ENCODE measurements around the gene DQX1. TPM values are rescaled to one million over a fixed set of nuclear protein-coding genes. Genes with fewer than 3 reads are reported as not detected.
"Not testable (repeated sequence)": the region's sequence is repeated elsewhere in the genome, so short reads cannot be mapped to it uniquely, and the experiment has no call there.

Gene DQX1
- total RNA-seq, 1 donor = under 0.01 TPM

GRCh38 chr2:74497777-74498499 lies 28.1 kb downstream of the DQX1 start:
- no peak for DNase-seq (ENCODE audit: low read depth in 2 of 3, low spot score in 2 of 3)

GRCh38 chr2:74496997-74497776 lies 28.8 kb downstream of the DQX1 start:
- DNase-seq (ENCODE audit: low read depth in 2 of 3, low spot score in 2 of 3) = no peak

- no peak for DNase-seq (ENCODE audit: low read depth in 2 of 3, low spot score in 2 of 3)
Observed at GRCh38 chr2:74495440-74495839, 30.6 kb downstream of the DQX1 start.

- DNase-seq (ENCODE audit: low read depth in 2 of 3, low spot score in 2 of 3) = no peak
Observed at GRCh38 chr2:74493546-74493945, 32.5 kb downstream of the DQX1 start.

GRCh38 chr2:74491648-74492544 lies 34.1 kb downstream of the DQX1 start:
- DNase-seq (ENCODE audit: low read depth in 2 of 3, low spot score in 2 of 3) = no peak

- no peak for DNase-seq (ENCODE audit: low read depth in 2 of 3, low spot score in 2 of 3)
Observed at GRCh38 chr2:74489906-74490305, 36.1 kb downstream of the DQX1 start.

GRCh38 chr2:74488643-74489481 lies 37.2 kb downstream of the DQX1 start:
- no peak for DNase-seq (ENCODE audit: low read depth in 2 of 3, low spot score in 2 of 3)

- no peak for DNase-seq (ENCODE audit: low read depth in 2 of 3, low spot score in 2 of 3)
Observed at GRCh38 chr2:74486141-74486540, 39.9 kb downstream of the DQX1 start.

- not testable (repeated sequence) for DNase-seq (ENCODE audit: low read depth in 2 of 3, low spot score in 2 of 3)
Observed at GRCh38 chr2:74483675-74484164, 42.3 kb downstream of the DQX1 start.

- peak; percentile 89 to 97 (median 95) for DNase-seq (ENCODE audit: low read depth in 2 of 3, low spot score in 2 of 3)
Observed at GRCh38 chr2:74482801-74483674, 43.0 kb downstream of the DQX1 start, which contains the start of the genes CCDC142 and TTC31. CCDC142 (minus strand) TSS chr2:74482998; CDS start chr2:74482837, 161 bp downstream. TTC31 (plus strand) TSS chr2:74483081; CDS start chr2:74483096, 15 bp downstream.

GRCh38 chr2:74481961-74482800 lies 43.9 kb downstream of the DQX1 start:
- DNase-seq (ENCODE audit: low read depth in 2 of 3, low spot score in 2 of 3) = peak in 2 of 3 donors; percentile 37 to 58

- no peak for DNase-seq (ENCODE audit: low read depth in 2 of 3, low spot score in 2 of 3)
Observed at GRCh38 chr2:74481431-74481830, 44.6 kb downstream of the DQX1 start.

GRCh38 chr2:74474899-74475298 lies 51.1 kb downstream of the DQX1 start:
- DNase-seq (ENCODE audit: low read depth in 2 of 3, low spot score in 2 of 3) = no peak

- DNase-seq (ENCODE audit: low read depth in 2 of 3, low spot score in 2 of 3) = no peak
Observed at GRCh38 chr2:74474481-74474880, 51.5 kb downstream of the DQX1 start.

GRCh38 chr2:74472945-74473258 lies 53.1 kb downstream of the DQX1 start:
- DNase-seq (ENCODE audit: low read depth in 2 of 3, low spot score in 2 of 3) = no peak

GRCh38 chr2:74472086-74472944 lies 53.7 kb downstream of the DQX1 start, which contains the start of gene MRPL53:
MRPL53 (minus strand) TSS chr2:74472680; CDS start chr2:74472660, 20 bp downstream.
- peak; percentile 95 to 97 (median 97) for DNase-seq (ENCODE audit: low read depth in 2 of 3, low spot score in 2 of 3)

All from hematopoietic multipotent progenitor cell (in vitro differentiated cells).